Panc1 (cell line): Measurements from ENCODE around the gene ADAM12. TPM values are rescaled to one million over a fixed set of nuclear protein-coding genes. Genes with fewer than 3 reads are reported as not detected.

Experiments
- ATAC-seq: fragments of 200-7000 bp; cut with Tn5 transposase; 2 replicates; pipeline ENCODE4 v1.9.1; 2020; ENCODE audit warnings: mild to moderate bottlenecking, moderate library complexity
- BruUV-seq: library from RNA; stranded (reverse); fragments of 400-500 nt; replicated peaks from 2 replicates; lab custom pipeline; 2021; lab: Mats Ljungman, UMichigan
- CTCF ChIA-PET: fragments of 300-600 bp; sonication (Branson Sonifier 250); formaldehyde crosslinking; loops from one replicate; lab custom pipeline; 2022; ENCODE audit warnings: antibody characterized with exemption; lab: Charles Lee
- POLR2A ChIA-PET: fragments of 300-600 bp; sonication (Branson Sonifier 250); formaldehyde crosslinking; loops from one replicate; lab custom pipeline; 2022; ENCODE audit warnings: antibody characterized with exemption; lab: Charles Lee
- DNase-seq: peaks from one replicate; pipeline ENCODE4 v3.0.0-alpha.2; 2010; ENCODE audit warnings: low read depth, low spot score
- H3K27ac ChIP-seq: 2 replicates; pipeline ENCODE4 v1.5.1; 2011; ENCODE audit warnings: mild to moderate bottlenecking, low read length, inconsistent platforms
- H3K27me3 ChIP-seq: fragments of 200-500 bp; sonication (Bioruptor generic); 2 replicates; pipeline ENCODE4 v1.6.0; 2014; ENCODE audit warnings: low read length, inconsistent platforms; ENCODE audit not compliant: control insufficient read depth, insufficient read depth
- H3K36me3 ChIP-seq: fragments of 200-500 bp; sonication (Bioruptor generic); 2 replicates; pipeline ENCODE4 v1.5.1; 2014; ENCODE audit warnings: inconsistent platforms, mild to moderate bottlenecking, low read length, moderate library complexity; ENCODE audit not compliant: control insufficient read depth, insufficient read depth
- H3K4me1 ChIP-seq: 2 replicates; pipeline ENCODE4 v1.5.1; 2011; ENCODE audit warnings: inconsistent platforms, mild to moderate bottlenecking, low read length, moderate library complexity; ENCODE audit not compliant: control insufficient read depth, insufficient read depth
- H3K4me3 ChIP-seq, 2 experiments: 2 replicates each; pipeline ENCODE4 v1.5.1; 2011 to 2012; ENCODE audit warnings: low read depth in 2 of 2, low read length in 2 of 2, mild to moderate bottlenecking in 2 of 2, inconsistent platforms in 1 of 2, moderate library complexity in 1 of 2
- H3K9me3 ChIP-seq: fragments of 200-500 bp; sonication (Bioruptor generic); 2 replicates; pipeline ENCODE4 v1.5.1; 2014; ENCODE audit warnings: low read depth, mild to moderate bottlenecking, inconsistent platforms, low read length, moderate library complexity; ENCODE audit not compliant: control insufficient read depth, insufficient read depth
- POLR2AphosphoS5 ChIP-seq: IDR thresholded peaks from 2 replicates; pipeline ENCODE4 v1.6.1; 2012; ENCODE audit warnings: mild to moderate bottlenecking, low read depth, low read length, moderate library complexity
- SIN3A ChIP-seq: IDR thresholded peaks from 2 replicates; pipeline ENCODE4 v1.6.1; 2012; ENCODE audit warnings: low read depth, mild to moderate bottlenecking, low read length, moderate library complexity, borderline replicate concordance; ENCODE audit not compliant: insufficient read depth
- TCF7L2 ChIP-seq: IDR thresholded peaks from 2 replicates; pipeline ENCODE4 v1.6.1; 2011; ENCODE audit warnings: mild to moderate bottlenecking, low read depth, low read length, inconsistent platforms
- in situ Hi-C: cut with HindIII; loops from 2 replicates; pipeline ENCODE4 v1.10.0; 2016; ENCODE audit warnings: low sequenced_read_pairs, low pct_unique_long_range_greater_than_20kb
- intact Hi-C: fragments of 100-400 bp; cut with micrococcal nuclease; formaldehyde crosslinking; loops from one replicate; pipeline ENCODE4 v1.10.0; 2022; ENCODE audit not compliant: unreplicated experiment
- total RNA-seq: library from RNA; stranded (reverse); gene quantifications from one replicate; pipeline ENCODE4 v1.2.1, GENCODE V29; 2021; ENCODE audit not compliant: unreplicated experiment
- TF ChIP-seq, protein P1 (sequence below), 2 experiments: IDR thresholded peaks; 2 replicates each; pipeline ENCODE4 v1.6.1; 2011 to 2012; ENCODE audit warnings: low read depth in 2 of 2, control low read depth in 1 of 2, low read length in 1 of 2, mild to moderate bottlenecking in 1 of 2, moderate library complexity in 1 of 2; ENCODE audit not compliant: insufficient read depth in 1 of 2
- TF ChIP-seq, protein P2 (sequence below): fragments of 450-650 bp; IDR thresholded peaks from 2 replicates; pipeline ENCODE4 v1.5.1; 2017; ENCODE audit warnings: mild to moderate bottlenecking

Gene ADAM12
- total RNA-seq, 1 experiment from 2014 or later = 0.10 TPM

- ATAC-seq = no peak
Measured at GRCh38 chr10:126434235-126434634, 46.0 kb upstream of the ADAM12 start.

GRCh38 chr10:126433351-126433750, 45.1 kb upstream of the ADAM12 start:
- DNase-seq = no peak
- BruUV-seq = no TSS peak
- H3K9me3 ChIP-seq = no peaks in the 10 kb centered on the region
- CTCF ChIA-PET = no interaction called here
- TF ChIP-seq TCF7L2 (no peak), SIN3A (no peak), POLR2AphosphoS5 (no peak)
- TF ChIP-seq, protein P1, sequence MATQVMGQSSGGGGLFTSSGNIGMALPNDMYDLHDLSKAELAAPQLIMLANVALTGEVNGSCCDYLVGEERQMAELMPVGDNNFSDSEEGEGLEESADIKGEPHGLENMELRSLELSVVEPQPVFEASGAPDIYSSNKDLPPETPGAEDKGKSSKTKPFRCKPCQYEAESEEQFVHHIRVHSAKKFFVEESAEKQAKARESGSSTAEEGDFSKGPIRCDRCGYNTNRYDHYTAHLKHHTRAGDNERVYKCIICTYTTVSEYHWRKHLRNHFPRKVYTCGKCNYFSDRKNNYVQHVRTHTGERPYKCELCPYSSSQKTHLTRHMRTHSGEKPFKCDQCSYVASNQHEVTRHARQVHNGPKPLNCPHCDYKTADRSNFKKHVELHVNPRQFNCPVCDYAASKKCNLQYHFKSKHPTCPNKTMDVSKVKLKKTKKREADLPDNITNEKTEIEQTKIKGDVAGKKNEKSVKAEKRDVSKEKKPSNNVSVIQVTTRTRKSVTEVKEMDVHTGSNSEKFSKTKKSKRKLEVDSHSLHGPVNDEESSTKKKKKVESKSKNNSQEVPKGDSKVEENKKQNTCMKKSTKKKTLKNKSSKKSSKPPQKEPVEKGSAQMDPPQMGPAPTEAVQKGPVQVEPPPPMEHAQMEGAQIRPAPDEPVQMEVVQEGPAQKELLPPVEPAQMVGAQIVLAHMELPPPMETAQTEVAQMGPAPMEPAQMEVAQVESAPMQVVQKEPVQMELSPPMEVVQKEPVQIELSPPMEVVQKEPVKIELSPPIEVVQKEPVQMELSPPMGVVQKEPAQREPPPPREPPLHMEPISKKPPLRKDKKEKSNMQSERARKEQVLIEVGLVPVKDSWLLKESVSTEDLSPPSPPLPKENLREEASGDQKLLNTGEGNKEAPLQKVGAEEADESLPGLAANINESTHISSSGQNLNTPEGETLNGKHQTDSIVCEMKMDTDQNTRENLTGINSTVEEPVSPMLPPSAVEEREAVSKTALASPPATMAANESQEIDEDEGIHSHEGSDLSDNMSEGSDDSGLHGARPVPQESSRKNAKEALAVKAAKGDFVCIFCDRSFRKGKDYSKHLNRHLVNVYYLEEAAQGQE (IDR thresholded peaks at IDR 0.05; ENCODE audit: insufficient read depth in 1 of 2, low read depth in 2 of 2, low read length in 1 of 2) = no peak
- TF ChIP-seq, protein P2, sequence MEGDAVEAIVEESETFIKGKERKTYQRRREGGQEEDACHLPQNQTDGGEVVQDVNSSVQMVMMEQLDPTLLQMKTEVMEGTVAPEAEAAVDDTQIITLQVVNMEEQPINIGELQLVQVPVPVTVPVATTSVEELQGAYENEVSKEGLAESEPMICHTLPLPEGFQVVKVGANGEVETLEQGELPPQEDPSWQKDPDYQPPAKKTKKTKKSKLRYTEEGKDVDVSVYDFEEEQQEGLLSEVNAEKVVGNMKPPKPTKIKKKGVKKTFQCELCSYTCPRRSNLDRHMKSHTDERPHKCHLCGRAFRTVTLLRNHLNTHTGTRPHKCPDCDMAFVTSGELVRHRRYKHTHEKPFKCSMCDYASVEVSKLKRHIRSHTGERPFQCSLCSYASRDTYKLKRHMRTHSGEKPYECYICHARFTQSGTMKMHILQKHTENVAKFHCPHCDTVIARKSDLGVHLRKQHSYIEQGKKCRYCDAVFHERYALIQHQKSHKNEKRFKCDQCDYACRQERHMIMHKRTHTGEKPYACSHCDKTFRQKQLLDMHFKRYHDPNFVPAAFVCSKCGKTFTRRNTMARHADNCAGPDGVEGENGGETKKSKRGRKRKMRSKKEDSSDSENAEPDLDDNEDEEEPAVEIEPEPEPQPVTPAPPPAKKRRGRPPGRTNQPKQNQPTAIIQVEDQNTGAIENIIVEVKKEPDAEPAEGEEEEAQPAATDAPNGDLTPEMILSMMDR = no peak
- intact Hi-C loops (no loop called here), in situ Hi-C loops (no loop called here)
- no peaks in the 10 kb centered on the region for H3K4me1 ChIP-seq
- H3K4me3 ChIP-seq = no peak overlapping the region
- no peak for ATAC-seq
- no peak overlapping the region for H3K27ac ChIP-seq
- H3K36me3 ChIP-seq = no peaks in the 10 kb centered on the region
- POLR2A ChIA-PET = no interaction called here
- no peaks in the 10 kb centered on the region for H3K27me3 ChIP-seq

More at GRCh38 chr10:126434235-126434634, 46.0 kb upstream of the ADAM12 start:
- intact Hi-C loops (no loop called here), in situ Hi-C loops (no loop called here)
- H3K36me3 ChIP-seq = no peaks in the 10 kb centered on the region
- H3K9me3 ChIP-seq = no peaks in the 10 kb centered on the region
- no peaks in the 10 kb centered on the region for H3K27me3 ChIP-seq
- ChIA-PET CTCF (no interaction called here), POLR2A (no interaction called here)
- no peaks in the 10 kb centered on the region for H3K4me1 ChIP-seq
- no peak overlapping the region for H3K27ac ChIP-seq
- BruUV-seq = no TSS peak
- no peak for TF ChIP-seq TCF7L2
- TF ChIP-seq SIN3A = no peak
- no peak for DNase-seq
- no peak overlapping the region for H3K4me3 ChIP-seq

DNA sequence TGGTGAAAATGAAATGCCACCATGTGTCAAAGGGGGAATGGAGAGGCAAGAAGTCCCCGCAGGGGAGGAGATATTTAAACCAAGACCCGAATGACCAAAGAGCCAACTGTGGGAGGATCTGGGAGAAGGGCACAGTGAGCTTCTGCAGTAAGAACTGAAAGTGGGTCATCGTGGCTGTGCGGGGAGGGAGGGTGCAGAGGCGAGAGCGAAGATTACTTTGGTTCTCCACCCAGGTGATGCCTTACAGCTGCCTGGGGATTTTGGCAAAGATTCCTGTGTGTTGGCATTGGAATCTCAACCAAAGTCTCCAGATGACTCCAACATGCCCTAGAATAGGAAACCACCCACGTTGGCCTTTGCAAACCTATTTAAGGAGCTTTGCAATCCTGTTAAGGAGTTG, 44.2 kb upstream of the ADAM12 start:
- no peak for TF ChIP-seq POLR2AphosphoS5
- TF ChIP-seq, protein P2 = no peak
- no peak for TF ChIP-seq TCF7L2
- H3K27me3 ChIP-seq = no peaks in the 10 kb centered on the region
- H3K27ac ChIP-seq = no peak overlapping the region
- ChIA-PET POLR2A (no interaction called here), CTCF (no interaction called here)
- DNase-seq = no peak
- no peak overlapping the region for H3K4me3 ChIP-seq
- no TSS peak for BruUV-seq
- ATAC-seq = no peak
- H3K9me3 ChIP-seq = no peaks in the 10 kb centered on the region
- in situ Hi-C loops = no loop called here
- no peaks in the 10 kb centered on the region for H3K4me1 ChIP-seq
- intact Hi-C loops = no loop called here
- no peaks in the 10 kb centered on the region for H3K36me3 ChIP-seq
